GM18511 (cell line): ENCODE data around the gene RBM6.
"Not testable (repeated sequence)": the region's sequence is repeated elsewhere in the genome, so short reads cannot be mapped to it uniquely, and the experiment has no call there.

ENCODE experiments used
- ATAC-seq: cut with Tn5 transposase; IDR thresholded peaks from one replicate; pipeline ENCODE4 v1.9.1; 2021; ENCODE audit warnings: mild to moderate bottlenecking, moderate library complexity; ENCODE audit not compliant: unreplicated experiment

Gene RBM6

DNA sequence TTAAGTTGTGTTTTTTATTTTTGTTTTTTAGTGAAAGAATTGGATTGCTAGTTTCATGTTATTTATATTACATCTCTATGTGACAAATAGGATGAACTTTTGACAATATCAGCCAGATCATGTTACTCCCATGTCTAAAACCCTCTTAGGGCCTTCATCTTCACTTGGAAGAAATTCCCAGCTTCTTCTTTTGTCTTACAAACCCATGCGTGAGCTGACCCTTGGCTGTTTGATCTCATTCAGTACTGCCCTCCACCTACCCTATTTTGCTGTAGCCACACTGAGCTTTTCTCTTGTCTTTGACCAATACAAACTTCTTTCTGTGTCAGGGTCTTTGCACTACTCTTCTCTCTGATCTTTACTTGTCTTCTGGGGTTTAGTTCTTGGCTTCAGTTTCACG lies 37.0 kb downstream of the RBM6 start:
- no peak for ATAC-seq

DNA sequence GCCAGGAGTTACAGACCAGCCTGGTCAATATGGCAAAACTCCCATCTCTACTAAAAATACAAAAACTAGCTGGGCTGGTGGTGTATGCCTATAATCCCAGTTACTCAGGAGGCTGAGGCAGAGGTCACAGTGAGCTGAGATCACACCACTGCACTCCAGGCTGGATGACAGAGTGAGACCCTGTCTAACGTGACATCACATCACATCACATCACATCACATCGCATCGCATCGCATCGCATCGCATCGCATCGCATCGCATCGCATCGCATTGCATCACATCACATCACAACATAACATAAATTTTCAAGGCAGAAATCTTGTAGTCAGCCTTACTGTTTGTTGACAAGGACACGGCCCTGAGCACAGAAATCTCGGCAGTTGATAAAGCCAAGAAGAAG lies 44.4 kb downstream of the RBM6 start:
- no peak for ATAC-seq

DNA sequence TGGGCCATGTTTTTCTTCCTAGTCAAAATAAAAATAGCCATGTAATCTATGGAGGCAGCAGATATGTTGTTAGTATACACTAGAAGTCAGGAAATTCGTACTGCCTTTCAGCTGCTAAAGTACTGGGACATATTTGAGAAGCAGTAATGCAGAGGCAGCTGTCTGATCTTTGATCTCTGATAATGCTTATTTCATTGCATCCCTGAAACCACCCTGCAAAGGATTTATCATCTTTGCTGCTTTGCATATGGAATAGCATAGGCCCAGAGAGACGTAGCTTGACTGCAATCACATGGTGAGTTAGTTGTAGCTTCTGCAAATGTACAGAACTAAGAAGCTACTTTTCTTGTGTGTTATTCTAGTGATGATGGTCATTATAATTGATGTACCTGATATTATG lies 52.4 kb downstream of the RBM6 start:
- no peak for ATAC-seq

DNA sequence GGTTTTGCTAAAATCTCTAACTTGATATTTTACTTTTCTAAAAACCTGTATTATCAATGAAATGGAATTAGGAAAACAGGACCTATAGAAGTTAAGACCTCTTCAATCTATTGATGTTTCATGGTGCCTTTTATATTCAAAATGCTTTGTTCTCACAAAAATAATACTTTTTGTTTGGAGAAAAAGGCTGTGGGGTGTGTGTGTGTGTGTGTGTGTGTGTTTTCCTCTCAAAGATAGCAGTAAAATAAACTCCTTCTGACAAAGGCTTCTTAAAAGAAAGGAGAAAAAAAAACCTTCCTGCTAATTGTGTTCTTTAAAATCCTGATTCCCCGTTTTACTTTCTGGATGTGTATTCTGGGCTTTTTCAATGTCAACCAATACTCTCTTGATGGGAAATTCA lies 54.5 kb downstream of the RBM6 start:
- ATAC-seq, result no peak

DNA sequence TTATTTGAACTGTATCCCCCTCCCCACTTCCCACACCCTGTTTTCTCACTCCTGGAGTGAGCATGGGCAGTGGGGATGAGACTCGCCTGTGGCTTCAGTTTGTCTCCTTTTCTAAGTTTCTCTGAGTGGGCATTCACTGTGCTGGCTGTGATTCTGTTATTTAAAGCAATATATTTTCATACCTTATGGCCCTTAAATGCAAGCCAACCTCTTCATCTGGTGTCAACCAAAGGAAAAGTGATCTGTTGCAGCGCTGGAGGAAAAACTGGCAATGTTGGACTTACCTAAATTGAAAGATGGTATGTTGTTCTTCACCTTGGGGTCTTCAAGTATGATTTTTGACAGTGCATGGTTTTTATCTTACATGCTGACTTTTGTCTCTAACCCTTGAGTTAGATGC lies 56.1 kb downstream of the RBM6 start:
- no peak for ATAC-seq

DNA sequence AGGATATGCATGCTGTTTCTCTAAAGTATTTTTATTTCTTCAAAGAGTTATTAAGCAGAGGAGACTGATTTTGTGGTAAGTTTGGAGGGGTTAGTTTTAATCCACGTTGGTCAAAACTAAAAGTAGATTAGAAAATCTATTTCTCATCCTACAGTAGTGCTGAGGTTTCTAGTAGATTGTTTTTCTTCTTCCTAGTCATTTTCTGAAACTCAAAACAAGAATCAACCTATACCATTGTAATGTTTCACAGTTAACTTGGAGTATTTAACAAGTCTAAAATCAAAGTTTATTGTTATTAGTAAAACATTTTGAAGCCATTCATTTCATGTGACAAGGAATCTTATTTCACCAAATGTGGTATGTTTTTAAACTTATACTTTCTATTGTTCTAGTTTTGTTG lies 57.9 kb downstream of the RBM6 start:
- ATAC-seq, result no peak

DNA sequence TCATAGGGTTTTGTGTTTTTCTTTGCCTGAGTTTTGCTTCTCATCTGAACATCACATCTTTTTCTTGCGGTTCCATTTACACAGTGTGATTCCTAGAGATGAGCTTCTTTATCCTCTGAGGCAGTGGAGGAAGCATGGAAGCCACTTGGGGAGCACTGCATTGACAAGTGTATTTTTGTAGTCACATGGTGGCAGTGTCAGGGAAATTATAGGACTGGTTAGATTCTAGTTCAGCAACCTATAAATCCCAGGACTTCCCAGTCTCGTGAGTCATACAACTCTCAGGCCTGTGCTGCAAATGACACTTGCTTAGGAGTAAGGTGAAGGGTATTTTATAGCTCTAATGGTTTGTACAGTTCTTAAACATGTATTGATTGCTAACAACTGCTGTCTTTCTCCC lies 58.4 kb downstream of the RBM6 start:
- ATAC-seq, result no peak

DNA sequence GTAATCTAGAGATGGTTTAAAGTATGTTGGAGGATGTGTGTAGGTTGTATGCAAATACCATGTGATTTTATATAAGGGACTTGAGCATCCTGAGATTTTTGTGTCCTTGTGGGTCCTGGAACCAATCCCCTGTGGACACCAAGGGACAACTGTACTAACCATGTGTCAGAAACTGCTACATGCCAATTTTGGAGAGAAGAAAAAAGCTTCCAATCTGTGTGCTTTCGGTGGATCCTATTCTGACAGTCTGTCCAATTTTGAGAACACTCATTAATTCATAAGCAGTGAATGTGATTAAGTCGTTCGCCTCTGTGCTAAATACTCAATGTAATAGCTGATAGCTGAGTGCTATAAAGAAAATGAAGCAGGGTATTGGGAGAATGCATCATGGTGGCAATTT lies 61.6 kb downstream of the RBM6 start:
- ATAC-seq, result no peak

DNA sequence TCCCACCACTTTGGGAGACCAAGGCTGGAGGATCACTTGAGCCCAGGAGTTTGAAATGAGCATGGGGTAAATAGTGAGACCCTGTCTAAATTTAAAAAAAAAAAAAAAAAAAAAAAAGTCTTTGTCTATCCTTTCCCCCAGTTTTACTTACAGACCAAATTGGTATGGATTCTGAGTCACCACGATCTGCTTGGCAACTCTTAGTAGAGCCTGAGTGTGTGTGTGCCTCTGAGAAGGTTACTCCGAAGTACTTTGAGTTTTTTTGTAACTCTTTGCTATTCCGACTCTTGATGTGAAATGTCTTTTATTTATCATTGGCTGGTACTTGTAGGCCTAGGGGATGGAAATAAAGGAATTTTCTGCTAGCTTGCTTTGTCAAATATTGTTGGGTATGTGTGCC lies 63.3 kb downstream of the RBM6 start:
- no peak for ATAC-seq

DNA sequence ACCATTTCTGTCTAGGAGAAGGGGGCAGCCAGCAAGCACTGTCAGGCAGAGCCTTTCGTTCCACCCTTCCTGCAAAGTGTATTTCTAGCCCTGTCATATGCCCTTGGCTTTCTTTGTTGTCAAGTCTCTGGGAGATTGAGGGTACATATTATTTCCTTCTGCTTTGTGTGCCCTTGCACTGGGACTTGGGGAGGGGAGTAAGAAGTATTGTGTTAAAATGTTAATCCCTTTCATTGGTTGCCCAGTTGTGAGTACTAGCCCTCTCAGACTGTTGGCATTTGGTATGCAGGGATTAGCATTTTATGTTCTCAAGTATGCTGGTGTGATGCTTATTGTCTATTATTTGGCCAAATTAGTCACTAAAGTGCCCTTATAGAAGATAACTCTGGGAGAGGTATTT lies 63.9 kb downstream of the RBM6 start:
- ATAC-seq, result no peak

DNA sequence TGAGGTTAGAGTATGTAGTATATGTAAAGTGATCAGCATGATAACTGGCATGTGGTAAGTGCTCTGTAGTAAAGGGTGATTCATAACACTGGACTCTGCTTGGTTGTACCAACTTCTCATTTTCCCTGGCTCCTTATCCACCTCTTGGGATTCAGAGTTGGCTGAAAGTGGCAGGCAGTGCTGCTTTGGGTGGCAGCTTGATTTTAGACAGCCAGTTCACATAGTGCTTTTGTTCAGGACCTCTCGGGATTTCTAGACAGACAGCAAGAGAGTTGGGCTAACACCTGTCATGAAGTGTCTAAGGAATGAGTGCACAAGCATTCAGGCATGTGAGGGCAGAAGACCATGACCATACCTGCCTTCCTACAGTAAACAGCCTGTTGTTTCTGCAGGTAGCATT lies 69.0 kb downstream of the RBM6 start:
- no peak for ATAC-seq

DNA sequence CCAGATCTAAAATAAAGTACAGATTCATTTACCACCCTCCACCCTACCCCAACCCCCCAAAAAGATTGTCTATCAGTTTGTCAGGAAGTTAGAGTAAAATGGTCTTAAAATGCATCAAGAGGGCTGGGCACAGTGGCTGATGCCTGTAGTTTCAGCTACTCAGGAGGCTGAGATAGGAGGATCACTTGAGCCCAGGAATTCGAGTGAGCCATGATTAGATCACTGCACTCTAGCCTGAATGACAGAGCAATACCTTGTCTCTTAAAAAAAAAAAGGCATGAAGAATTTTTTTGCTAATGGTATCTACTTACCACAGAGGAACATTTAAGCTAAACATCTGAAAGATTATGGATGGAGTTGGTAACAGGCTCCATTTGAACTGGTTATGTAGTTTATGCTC lies 71.0 kb downstream of the RBM6 start:
- no peak for ATAC-seq

DNA sequence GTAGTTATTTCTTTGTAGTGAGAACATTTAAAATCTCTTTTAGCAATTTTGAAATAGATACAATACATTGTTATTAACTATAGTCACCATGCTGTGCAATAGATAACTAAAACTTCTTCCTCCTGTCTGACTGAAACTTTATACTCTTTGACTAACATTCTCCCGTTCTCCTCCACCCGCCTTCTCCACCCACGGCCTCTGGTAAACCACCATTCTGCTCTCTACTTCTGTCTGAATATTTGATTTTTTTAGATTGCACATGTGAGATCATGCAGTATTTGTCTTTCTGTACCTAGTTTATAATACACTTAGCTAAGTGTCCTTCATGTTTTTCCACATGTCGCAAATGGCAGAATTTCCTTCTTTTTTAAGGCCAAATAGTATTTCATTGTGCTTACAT lies 76.0 kb downstream of the RBM6 start:
- ATAC-seq, result no peak

DNA sequence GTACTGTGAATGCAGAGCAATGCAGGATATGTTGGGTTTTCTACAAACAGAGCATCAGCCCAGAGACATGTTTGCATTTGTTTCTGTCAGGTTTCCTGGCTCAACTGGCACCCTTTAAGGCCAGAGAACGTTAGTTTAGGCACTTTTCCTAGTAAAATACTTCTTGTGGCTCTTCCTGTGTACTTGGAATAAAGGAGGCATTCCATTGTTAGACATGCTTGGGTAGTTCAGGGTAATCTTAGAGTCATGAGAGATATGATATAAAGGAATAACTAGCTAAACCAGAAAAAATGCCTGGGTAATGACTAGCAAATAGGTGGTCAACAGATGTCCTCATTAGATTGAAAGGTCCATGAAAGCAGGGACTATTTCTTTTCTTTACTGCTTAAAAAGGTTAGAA lies 88.4 kb downstream of the RBM6 start:
- no peak for ATAC-seq

DNA sequence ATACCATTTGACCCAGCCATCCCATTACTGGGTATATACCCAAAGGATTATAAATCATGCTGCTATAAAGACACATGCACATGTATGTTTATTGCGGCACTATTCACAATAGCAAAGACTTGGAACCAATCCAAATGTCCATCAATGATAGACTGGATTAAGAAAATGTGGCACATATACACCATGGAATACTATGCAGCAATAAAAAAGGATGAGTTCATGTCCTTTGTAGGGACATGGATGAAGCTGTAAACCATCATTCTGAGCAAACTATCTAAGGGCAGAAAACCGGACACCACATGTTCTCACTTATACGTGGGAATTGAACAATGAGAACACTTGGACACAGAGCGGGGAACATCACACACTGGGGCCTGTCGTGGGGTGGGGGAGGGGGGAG lies 91.3 kb downstream of the RBM6 start:
- ATAC-seq, result not testable (repeated sequence)

DNA sequence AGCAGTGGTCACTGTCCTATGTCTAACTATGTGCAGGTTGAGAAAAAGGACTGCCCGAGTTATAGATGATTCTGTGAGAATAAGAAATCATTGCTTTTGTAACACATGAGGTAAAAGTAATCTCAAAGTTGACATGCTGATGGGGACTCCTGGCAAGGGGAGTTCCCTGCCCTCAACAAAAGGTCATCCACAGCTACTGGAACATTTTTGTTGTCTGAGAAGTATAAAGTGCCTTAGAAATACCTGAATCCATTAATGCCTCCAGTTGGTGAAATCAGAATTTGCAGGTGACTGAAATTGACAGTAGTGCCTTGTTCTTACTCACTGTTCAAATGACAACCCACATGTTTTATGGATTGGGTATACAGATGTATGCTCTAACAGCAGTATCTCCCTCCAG lies 105.0 kb downstream of the RBM6 start:
- no peak for ATAC-seq

DNA sequence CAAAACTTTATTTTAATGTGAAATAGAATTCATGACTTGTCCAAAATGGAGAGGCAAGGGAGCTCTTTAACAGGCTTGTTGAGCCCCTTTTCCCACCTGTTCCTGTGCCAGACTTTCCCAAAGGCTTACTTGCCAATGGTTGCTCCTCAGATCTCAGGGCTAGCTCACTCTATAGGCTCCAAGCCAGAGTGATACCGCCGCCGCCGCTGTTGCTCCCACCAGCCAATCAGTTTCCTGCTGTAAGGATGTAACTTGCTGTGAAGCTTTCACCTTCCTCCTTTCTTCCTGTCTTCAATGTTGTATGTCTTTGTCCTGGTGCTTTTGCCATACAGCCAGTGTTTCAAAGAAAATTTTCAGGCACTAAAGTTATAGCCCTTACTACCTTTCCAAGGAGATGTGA lies 107.5 kb downstream of the RBM6 start:
- no peak for ATAC-seq

DNA sequence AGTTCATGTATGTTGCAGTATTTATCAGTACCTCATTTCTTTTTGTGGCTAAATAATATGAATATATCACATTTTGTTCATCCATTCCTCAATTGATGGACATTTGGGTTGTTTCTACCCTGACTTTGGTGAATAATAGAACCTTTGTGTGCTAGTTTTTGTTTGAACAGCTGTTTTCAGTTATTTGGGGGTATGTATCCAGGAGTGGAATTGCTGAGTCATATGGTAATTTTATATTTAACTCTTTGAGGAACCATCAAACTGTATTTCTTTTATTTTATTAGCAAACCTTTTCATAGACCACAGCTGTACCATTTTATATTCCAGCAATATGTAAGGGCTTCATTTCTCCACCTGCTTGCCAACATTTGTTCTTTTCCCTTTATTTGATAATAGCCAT lies 110.4 kb downstream of the RBM6 start:
- no peak for ATAC-seq

DNA sequence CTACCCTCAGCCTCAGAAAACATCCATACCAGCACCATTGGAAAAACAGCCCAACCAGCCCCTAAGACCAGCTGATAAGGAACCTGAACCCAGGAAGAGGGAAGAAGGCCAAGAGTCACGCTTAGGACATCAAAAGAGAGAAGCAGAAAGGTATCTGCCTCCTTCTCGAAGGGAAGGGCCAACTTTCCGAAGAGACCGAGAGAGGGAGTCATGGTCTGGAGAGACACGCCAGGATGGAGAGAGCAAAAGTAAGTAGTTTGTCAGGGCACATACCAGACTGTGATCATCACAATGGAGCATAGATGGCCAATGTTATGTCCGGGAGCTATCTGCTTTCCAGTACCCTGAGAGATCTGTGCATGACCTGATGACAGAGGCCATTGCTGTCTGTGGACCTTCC lies 117.8 kb downstream of the RBM6 start:
- no peak for ATAC-seq

DNA sequence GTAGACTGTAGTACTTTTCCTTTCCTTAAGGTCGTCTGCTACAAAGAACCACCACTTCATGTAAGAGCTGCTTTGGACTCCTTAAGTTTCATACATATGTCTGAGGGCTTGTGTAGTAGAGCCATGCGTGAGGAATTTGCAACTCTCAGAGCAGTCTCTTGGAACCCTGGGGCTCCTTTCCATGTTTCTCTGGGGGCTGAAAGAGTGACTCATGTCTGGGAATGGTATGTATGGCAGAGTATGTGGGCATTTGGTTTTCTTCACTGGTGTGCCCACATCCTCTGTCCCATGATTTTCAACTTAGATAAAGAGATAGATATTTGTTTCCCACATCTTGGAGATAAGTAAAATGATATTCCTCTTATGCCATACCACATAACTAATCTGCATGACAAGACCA lies 128.2 kb downstream of the RBM6 start:
- no peak for ATAC-seq

DNA sequence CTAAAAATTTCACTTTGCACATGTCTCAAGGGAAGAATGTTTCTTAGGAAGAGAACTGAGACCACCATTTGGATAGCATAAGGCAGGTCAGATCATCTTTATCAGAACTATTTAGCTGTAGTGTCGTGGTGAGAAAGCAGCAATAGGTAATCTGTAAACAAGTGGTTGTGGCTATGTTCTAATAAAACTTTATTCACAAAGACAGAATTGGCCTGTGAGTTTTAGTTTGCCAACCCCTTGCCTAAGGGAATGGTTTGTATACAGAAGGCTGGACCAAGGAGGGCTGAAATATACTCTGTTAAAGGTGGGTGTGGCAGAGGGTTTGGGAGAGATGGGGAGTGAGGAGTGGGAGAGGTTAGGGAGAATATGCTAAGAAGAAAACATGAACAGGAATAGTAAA lies 138.1 kb downstream of the RBM6 start:
- ATAC-seq, result no peak

DNA sequence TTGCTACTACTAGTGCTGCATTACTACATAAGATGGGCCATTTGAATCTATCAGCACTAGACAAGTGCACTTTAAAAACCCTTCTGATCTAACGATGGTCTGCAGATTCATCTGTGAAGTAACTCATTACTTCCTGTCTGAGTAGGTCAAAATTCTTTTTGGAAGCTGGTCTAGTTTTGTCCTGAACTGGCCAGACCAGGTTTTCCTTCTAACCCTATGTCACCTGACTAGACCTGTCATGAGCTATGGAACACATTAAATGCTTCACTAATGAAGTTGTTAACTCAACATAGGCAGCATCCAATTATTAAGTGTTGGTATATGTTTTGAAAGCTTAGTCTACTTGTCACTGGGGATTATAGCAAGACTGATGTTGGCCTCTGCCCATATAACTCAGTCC lies 138.7 kb downstream of the RBM6 start:
- no peak for ATAC-seq

DNA sequence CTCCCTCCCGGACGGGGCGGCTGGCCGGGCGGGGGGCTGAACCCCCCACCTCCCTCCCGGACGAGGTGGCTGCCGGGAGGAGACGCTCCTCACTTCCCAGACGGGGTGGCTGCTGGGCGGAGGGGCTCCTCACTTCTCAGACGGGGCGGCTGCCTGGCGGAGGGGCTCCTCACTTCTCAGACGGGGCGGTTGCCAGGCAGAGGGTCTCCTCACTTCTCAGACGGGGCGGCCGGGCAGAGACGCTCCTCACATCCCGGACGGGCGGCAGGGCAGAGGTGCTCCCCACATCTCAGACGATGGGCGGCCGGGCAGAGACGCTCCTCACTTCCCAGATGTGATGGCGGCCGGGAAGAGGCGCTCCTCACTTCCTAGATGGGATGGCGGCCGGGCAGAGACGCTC lies 145.0 kb downstream of the RBM6 start:
- ATAC-seq, result not testable (repeated sequence)
